Inflammatory macrophage treated with lipopolysaccharide for 4 hours (primary cell): ENCODE results near the gene RPN2.

Source experiments
- DNase-seq: peaks from one replicate; pipeline ENCODE4 v3.0.0-alpha.2; 2020

Gene RPN2

DNA sequence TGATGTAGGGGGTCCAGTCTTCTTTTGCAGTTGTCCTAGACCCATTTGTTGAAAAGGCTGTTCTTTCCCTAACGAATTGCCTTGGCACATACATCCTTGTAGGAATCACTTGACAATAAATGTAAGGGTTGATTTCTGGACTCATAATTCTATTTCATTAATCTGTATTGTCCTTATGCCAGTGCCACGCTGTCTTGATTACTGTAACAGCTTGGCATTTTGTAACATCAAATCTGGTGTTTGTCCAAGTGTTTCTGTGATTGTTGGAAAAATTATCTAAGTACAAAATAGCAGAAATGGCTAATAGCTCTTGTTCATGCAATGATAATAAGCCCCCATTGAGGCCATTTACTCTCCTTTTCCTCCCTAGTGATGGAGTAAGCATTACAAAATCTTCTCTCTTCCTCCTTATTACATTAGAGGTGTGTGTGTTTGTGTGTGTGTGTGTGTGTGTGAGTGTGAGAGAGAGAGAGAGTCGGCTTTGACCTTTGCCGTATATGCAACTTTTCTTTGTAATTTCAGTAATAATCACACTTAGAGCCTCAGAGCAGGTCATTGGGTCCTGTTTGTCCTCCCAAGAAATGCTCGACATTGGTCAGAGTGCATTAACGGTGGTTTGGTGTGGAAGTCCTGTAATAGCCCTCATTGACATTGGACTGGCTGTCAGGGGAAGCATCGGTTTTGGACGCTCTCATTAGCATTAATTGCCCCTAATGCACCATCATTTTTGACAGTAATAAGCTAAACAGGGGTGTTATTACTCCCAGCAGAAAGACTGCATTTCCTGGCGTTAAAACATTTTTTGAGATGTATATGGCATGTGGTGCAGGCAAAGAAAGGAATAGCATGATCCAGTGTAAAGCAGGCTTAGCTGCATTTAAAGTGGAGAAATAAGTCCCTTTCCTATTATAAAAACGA is 40.9 kb downstream of the RPN2 start:
- DNase-seq = no peak

DNA sequence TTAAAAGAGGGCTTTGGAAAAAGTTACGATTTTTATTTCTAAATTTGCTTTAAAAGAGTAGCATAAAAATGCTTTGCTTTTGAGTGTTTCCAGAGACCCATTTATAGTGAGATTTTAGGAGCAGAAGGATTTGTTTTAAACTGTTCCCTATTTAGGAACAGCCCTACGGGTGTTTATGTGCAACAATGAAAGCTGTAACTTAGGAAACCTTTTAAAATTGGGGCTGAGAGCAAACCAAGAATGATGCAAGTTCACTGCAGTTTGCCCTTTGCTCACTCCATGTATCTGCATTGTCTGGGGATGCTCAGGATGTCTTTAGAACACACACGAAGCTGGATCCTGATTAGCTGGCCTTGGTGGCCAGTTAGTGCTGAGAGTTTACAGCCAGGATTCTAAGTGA is 41.6 kb downstream of the RPN2 start:
- DNase-seq = peak; percentile 30

DNA sequence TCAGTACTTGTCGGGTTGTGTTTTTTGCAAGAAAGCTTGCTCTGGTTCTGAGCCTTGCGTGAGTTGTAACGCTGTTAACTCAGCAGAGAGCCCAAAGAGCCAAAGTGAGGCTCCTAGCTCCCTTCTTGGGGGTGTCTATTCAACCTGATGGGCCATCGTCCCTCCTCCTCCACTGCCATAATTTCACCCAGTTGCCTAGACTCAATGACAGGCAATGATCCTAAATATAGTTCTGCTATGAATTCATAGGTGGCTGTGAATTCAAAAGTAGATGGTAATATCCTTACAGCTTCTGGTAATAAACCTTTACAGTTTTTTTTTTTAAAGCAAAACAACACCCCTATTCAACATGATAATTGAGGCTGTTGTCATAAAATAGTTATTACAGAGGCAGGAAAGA is 43.0 kb downstream of the RPN2 start:
- DNase-seq = no peak

- peak; percentile 96 for DNase-seq
Measured at GRCh38 chr20:37223053-37223452, 43.9 kb downstream of the RPN2 start.

DNA sequence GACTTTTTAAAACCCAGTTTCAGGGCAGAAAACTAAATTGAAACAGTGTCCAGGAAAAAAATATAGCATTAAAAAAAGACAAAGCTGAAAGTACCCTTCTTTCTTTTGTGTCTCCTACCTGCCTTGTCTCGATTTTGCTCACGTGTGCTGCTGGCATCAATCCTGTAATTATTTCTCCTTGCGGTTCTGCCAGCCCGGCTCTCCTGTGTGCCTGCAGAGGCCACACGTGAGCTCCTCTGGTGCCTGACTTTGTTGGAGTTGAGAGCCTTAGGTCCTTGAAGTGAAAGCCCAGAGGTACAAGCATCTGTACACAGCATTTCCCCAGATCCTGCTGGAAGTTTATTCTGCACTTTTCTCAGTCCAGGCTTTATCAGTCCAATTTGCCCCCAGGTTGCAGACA is 46.0 kb downstream of the RPN2 start:
- no peak for DNase-seq

DNA sequence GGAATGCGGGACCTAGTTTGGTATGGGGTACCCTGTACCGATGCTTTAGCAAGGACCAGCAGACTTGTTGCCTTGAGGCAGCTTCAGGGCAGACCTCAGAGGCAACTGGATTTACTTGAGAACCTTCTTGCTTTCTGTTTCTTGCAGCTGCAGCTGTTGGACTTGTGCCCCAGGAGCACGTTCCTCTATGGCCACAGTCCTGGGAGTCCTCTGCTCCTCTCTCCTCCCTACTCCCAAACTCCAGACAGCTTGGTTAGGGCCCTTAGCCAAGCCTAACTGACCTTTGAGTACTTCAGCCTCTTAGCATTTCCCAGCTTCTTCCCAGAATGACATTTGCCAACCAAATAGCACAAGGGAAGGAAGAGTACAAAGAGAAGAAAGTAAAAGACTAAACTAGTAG is 47.8 kb downstream of the RPN2 start:
- DNase-seq = no peak

- no peak for DNase-seq
Measured at GRCh38 chr20:37228082-37228481, 49.0 kb downstream of the RPN2 start.

DNA sequence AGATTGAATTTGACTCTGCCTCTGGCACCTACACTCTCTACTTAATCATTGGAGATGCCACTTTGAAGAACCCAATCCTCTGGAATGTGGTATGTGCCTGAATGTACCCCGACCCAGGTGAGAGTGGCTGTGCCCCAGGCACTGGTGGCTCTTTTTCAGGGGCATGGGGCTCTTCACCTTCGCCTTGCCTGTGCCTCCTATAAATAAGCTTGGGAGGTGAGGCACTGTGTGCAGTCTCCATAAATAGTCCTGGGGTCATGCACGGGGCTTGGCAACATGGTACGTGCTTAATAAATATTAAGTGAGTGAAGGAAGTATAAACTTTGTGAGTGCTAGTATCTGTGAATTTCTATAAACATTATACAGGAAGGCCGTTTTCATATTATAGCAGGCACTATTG is 49.5 kb downstream of the RPN2 start:
- no peak for DNase-seq

- no peak for DNase-seq
Measured at GRCh38 chr20:37229357-37229756, 50.2 kb downstream of the RPN2 start.

GRCh38 chr20:37230200-37230599 is 51.1 kb downstream of the RPN2 start:
- no peak for DNase-seq

DNA sequence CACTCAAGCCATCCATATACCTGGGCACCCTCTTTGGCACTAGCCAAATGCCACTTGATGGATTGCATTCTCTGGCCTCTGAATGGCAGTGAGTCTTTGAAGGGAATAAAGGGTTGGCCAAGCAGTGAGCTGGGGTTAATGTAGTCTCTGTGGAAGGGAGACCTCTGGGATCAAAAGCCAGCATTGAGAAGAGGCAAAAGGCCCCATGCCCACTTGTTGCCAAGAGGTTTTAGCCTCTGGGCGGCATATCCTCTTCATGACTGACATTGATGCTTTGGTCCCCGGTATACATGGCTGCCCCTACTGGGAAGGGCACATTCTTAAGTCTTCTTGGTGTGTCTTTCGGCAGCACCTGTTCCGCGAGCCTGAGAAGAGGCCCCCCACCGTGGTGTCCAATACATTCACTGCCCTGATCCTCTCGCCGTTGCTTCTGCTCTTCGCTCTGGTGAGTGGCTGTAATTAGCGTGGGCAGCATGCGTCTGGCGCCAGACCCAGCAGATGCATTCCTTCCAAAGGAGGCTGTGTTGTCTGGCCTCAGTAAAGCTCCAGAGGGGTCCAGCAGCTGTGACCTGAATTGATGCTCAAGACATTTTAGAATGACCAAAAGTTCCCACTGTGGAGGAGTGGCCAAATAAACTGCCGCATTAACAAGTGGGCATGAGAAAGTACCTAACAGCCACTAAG is 53.0 kb downstream of the RPN2 start:
- DNase-seq = no peak

DNA sequence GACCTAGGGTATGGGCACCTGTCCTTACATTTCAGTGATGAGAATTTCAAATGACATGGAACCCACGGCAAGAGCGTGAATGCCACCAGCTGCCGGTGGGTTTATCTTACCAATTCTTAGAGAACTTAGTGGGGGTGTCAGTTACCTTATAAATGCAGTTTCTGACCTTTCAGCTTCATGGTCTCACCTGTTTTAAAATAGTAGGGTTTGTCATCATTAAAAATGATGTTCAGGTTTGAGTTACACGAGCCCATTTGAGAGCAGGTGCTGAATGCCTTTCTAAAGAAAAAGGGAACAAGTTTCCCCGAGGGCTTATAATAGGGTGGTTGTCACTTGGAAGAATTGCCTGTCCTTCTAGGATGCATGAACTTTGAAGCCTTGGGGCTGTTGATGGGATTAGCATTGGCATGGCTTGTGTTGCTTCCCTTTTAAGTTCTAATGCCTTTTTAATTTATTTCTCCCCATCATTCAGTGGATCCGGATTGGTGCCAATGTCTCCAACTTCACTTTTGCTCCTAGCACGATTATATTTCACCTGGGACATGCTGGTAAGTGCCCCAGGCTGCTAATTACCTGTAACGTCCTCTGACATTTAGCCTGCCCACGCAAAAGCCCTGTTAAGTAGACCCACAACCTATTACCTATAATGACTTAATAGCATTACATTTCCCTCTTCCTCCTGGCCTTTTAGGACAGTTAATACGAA is 54.6 kb downstream of the RPN2 start:
- DNase-seq = no peak

GRCh38 chr20:37234254-37234581 is 55.1 kb downstream of the RPN2 start:
- no peak for DNase-seq

DNA sequence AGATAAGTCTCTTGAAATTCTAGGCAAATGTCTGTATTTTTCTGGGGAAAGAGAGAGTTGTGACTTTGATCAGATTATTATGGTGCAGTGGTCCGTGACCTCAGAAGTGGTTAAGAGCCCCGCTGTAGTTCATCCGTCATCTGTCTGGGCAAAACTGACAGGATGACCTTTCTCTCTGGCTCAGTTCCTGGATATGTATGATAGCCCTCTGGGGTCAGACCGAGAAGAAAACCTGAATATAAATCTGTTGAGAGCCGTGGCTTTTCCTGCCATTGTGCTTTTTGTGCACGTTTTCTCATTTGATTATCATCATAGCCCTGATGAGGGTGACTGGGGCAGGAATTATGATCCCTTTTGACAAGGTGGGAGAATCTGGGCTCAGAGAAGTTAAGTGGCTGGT is 55.9 kb downstream of the RPN2 start:
- no peak for DNase-seq

- DNase-seq = no peak
Measured at GRCh38 chr20:37236462-37236861, 57.3 kb downstream of the RPN2 start.

- DNase-seq = no peak
Measured at GRCh38 chr20:37237656-37238055, 58.5 kb downstream of the RPN2 start.

DNA sequence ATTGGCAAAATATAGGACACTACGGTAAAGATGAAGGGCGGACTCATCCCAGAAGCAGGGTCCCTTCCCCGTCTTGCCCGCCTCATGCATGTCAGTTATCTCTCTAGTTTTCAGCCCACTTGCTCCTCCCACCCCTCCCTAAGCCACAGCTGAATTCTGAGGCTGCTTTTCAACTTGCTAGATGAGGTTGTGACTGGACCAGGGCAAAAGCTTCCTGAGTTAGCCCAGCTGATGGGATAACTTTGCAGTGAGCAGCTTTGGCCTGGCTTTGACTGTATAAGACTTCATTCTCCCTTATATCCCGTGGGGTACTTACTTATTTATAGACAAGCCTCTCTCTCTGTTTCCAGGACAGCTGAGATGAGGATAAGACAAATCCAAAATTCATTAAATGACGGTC is 59.3 kb downstream of the RPN2 start:
- no peak for DNase-seq

- no peak for DNase-seq
Measured at GRCh38 chr20:37238935-37239451, 59.9 kb downstream of the RPN2 start.

DNA sequence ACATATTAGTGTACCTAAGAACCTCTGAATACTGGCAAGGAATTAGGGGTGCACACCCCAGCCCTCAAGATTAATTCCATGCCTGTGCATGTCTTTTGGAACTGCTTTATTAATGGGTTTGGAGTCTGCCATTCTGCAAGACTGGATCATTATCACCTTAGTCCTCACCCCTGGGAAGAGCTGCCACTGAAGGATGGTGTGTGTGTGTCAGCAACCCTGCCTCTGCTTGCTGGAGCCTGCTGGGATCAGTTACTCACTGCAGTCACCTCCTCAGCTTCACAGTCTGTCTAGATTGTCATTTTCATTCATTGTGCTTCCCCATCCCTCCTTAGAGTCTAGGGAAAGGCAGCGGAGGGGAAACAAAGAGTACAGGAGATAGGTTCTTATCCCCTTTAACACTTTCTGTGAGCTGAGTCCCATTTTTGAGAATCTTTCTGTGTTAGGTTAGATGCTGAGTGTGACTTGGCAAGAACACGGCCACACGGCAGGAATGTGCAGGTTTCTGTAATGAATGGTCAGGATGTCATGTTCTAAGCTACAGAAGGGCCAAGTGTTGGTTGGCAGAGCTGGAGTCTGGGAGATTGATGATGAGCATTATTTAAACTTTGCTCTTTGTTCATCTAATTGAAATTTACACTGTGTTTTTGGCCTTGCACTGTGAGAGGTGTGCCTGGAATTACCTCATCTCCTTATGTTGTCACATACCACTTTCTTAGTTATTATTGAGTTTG is 61.4 kb downstream of the RPN2 start:
- no peak for DNase-seq

DNA sequence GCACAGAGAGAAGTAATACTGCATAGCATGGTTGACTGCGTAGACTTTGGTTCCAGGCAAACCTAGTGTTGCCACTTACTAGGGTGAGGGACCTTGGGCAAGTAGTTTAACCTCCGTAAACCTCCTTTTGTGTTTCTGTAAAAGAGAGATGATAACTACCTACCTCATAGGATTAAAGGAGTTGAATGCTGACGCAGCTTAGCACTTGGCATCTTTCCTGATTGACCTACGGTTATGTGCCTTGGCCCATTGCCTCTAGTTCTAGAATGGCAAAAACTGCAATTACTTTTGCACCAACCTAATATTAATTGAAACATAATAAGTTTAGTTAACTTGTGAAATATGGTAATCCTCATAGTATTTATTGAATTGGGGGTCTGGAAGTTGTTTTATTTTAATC is 63.4 kb downstream of the RPN2 start:
- no peak for DNase-seq

- no peak for DNase-seq
Measured at GRCh38 chr20:37243076-37243936, 64.2 kb downstream of the RPN2 start.
